GM19397 (cell line): ENCODE measurements around the gene EPB42.

ENCODE experiments used
- ATAC-seq: cut with Tn5 transposase; IDR thresholded peaks from one replicate; pipeline ENCODE4 v1.9.1; 2021; ENCODE audit warnings: mild to moderate bottlenecking, moderate library complexity; ENCODE audit not compliant: unreplicated experiment

The EPB42 gene

DNA sequence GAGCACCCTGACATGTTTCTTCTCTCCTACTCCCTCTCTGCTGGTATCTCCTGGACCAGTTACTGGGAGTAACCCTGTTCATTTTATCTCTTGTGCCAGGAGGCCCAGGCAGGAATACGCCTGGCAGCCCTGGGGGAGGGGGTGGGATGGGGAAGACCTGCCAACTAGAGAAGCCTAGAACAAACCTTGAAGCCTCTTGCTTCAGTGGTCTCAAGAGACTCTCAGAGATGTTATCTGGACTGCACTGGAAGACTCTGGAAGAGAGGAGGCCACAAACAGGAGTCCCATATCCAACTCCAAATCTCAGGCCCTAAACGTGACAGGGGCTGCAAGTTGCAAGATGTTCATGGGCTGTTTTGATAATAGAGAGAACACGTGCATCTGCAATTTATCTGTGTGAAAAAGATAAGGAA, at the start of gene EPB42:
EPB42 (minus strand) TSS at position 28 of the 413 bp plus-strand sequence. CDS start 193 bp downstream, outside the sequence.
- ATAC-seq = no peak

DNA sequence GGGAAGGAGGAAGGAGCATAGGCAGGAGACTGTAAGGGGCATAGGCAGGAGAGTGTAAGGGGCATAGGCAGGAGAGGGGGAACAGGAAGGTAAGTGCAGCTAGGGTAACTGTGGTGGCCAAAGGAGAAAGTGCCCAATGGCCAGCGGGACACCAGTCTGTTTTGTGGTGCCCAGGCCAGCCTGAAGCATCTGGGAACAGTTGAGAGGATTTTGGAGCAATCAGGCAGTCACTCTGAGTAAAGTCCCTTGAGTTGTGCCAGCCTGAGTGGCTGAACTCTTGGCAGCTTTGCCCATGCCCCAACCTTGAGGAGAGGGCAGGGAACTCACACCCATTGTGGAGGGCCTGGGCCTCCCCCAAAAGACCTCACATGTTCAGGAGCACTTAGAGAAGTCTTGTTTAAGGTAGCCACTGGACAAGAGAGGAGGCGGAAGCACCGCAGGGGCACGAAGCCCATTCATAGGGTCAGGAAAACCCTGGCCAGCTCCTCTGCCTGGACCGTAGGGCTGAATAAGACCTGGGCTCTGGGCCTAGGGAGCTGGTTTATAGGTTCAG, 49.4 kb upstream of the EPB42 start:
- ATAC-seq = no peak

DNA sequence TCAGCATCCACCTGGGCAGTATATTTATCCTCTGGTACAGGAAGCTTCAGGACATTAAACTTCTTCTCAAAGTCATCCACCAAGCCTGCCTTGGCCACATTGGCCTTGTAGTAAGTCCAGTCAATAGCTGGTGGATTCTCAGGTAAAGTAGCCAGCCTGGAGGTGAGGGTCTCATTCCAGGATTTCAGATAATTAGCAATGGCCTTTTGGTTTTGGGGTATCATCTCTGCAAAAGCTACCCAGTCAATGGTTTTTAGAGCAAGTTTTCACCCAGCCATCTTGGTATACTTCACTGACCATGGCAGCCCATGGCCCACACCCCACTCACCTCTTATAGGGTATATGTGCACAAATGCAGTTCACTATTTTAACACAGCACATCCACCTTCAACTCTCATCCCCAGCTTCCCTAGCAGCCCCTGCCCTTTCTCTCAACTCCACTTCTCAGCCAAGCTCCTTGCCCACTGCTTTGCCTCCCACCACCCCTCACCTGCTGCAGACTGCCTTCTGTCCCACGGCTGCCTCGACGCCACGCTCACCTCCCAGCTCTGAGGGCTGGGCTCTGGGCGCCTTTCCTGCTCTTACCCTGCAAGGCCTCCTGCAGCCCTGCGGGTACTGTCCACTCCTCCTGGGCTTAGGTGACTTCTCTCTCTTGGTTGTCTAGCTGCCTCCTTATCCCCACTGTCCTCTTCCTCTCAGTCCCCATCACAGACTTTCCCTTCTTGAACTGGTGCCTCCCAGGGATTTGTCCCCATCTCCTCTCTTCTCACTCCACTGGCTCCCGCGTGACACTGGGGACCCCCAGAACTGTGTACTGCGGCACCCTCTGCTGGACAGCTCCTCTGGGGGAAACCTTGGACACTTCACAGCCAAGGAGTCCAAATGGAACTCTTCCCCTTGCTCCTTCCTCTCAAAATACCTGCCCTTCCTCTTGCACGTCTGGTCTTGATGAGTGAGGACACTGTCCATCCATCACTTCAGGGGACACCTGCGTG, 47.6 kb upstream of the EPB42 start:
- no peak for ATAC-seq

DNA sequence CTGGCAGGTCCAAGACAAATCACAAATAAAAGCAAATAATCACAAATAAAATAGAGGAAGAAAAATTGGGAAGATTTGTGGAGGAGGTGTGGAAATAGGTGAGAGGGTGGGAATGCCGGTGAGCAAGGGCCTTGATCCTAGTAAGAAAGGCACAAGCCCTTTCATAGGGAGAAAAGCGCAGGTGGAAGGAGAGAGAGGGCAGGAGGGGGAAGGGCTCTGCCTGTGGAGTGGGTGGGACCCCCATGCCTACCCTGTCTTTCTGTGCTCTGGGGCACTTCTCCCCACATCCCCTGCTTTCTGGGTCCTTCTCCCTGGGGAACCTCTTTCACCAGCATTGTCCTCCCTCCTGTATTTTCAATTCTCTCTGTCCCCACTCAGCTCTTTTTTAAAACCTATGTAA, 46.6 kb upstream of the EPB42 start:
- no peak for ATAC-seq

DNA sequence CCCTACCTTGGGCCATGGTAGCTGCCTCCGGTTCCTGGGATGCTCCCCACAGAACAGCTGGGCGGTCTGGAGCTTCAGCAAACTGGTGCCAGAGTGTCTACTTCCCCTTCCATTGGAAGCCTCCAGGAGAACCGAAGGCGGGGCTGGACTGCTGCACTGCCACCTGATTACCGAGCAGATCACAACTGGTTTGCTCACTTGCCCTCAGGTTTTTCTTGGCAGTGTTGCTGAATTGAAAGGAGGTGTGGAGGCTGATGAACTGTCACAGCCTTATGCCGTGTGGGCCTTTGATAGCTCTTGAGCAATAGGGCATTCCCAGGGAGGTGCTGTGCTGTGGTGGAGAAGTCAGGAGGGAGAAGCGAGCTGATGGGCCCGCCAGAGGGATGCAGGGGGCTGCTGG, 46.0 kb upstream of the EPB42 start, which contains the start of gene TGM5:
TGM5 (minus strand) TSS at position 95 of the 400 bp plus-strand sequence; CDS start at position 16, 79 bp downstream.
- ATAC-seq = no peak

DNA sequence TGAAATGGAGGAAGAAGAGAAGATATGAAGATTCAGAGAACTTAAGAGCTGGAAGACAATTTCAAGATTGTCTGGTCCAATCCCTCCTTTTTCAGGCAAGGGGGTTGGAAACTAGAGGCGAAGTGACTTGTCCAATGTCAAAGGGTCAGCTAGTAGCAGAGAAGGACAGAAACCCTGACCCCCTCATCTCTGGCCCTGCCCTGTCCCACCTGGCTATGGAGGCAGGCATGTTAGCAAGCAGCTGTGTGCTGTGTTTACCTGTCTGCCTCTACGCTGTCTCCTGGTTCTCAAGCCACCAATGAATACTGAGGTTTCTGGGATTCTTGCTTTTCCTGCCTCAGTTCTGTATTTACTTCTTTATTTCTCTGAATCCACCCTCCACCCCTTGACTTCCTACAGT, 45.6 kb upstream of the EPB42 start:
- ATAC-seq = no peak

DNA sequence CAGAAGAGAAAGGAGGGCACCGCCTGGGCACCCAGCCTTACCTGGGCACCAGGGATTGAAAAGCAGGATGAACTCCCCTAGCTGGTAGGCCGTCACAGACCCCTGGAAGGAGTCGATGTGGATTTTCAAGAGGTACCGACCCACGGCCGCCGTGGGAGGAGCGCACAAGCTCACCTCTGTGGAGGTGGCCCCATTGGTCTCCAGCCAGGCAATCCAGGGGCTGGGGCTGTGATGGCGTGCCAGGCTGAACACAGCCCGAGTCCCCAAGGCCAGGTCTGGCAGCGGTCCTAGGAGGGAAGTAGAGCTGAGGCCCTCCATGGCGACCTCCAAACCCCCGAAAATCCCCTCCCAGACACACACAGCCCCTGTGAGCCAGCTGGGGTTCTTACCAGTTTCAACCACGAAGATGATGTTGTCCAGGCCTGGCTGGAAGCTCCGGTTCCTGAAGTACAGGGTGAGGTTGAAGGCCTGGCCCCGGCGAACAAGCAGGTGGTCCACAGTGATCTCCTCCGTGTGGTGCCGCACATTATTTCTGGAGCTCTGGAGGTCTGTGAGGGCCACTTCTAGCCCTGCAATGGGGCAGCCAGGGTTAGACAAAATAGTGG, 39.3 kb upstream of the EPB42 start:
- no peak for ATAC-seq

DNA sequence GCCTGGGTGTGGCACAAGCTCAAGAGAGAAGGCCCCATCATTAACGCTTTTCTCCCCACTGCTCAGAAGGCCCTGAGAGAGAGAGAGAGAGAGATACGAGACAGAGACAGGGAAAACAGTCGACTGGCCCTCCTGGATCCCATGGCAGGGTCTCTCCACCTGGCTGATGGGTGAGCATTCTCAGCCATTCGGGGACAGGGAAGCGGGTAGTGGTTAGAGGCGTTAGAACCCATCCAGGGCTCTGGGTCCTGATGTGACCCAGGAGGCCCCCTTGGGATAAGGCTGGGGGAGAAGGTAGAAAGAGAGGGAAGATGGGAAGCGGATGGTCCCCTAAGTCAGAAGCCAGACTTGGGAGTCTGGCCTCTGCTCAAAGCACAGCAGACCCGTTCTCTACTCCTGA, 38.0 kb upstream of the EPB42 start:
- no peak for ATAC-seq

DNA sequence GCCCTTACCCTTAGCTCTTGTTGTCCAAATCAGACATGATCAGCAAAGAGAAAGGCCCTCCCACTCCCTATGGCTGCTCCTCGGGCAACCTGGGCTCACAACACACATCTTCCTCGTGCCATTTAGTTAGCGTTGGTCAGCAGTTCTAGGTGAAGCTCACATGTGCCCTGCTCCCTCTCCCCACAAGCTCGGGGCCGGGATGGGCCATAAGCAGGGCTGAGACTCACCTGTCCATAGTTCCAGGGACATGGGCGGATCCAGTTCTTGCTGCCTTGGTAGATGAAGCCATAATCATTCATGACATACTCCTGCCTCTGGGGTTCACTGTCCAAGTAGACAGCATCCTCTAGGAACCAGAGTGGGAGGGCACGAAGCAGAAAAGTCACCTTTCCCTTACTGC, 35.5 kb upstream of the EPB42 start:
- ATAC-seq = no peak

DNA sequence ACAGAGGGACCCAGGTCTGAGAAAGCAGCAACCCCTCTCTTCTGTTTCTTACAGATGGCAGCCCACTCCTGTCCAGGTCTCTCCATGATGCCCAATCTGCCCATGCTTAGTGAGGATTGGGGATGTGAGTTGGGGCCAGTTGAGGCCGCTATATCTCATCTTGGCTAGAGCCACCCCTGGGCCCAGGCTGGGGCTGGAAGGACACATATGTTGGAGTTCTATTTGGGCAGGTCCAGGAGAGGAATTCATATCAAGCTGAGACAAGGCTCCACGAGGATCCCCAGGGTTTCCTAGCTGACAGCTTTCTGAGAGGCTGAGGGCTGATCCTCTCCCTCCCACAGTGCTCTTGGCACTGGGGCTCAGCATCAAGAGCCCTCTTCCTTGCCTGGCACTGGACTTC, 34.6 kb upstream of the EPB42 start:
- ATAC-seq = no peak

DNA sequence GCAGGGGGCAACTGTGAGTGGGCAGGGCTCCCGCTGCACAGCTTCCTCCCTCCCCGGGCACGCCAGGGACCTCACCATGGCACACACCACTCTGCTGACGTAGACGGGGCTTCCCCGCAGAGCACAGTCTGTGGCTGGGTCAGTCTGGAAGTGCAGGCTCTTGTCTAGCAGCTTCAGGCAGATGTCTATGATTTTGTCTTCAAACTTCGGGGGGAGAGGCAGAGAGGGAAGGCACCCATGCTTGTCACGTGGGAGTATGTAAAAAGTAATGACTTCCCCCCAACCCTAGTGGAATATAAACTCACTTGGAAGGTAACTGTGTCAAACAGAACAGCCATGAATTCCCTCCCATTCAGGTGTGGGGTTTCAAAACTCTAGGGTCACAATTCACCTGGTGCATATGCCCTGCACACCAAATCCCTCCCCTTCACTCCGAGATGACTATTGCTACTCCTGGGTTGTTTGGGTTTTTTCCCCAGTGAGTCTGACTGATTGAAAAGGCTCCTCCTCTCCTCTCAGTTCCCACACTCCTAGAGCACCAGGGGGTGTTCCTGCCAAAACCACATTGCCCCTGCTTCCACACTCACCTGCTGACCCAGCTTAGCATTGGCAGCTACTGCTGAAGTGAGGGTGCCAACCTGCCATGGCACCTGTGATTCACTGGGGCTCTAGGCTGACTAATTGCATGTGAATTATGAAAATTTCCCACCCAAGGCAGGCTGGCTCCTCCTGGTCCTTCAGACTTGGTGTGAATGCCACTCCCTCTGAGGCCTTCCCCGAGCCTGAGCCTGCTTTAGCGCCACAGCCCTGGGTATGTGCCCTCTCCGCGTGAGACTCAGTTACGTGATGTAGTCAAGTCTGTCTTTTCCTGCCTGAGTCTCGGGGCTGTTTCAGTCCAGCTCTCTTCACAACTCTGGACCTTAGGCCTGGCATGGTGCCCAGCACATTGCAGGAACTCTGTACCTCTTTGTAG, 32.9 kb upstream of the EPB42 start:
- no peak for ATAC-seq

DNA sequence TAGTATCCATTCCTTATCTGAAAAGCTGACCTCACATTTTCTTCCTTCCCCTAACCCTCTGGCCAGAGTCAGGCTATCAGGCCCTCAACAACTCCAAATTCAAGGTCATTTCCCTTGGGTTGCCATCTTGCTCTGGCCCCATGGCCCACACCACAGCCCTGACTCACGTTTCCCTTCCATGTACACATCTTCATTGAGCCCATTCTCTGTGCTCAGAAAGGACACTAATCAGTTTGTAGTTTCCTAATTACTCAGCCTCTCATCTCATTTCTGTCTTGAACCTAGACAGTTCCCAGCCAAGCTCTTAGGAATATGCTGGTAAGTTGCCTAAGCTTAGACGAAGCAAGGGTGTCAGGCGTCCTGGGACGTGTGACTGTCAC, 31.0 kb upstream of the EPB42 start:
- ATAC-seq = no peak

DNA sequence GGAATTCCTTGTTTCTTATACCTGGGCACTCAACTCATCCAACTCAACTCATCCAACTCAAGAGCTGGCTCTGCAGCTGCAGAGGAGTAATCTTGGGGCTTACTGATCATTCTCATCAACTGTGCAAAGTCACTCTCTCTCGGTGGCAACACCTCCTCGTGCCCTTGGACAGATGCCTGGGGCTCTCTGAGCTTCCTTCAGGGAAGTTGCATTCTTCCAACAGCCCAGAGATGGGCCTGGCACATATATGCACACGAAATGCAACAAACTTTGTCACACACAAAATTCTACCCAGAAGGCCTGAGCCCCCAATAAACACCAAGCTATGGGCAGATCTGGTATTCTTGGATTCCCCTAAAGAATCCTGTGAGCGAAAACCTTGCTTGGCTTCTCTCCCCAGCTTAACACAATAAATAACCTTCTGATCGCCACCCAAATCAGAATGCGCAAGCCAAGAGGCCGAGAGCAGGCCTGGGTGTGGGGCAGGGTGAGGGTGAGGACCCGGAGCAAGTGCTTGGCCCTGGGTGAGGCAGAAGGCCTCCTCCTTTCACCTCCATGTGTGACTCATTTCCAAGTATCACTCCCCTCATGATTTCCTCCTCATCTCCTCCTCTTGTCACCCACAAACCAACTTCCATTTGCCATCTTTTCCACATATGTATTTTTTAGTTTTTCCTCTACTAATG, 30.5 kb upstream of the EPB42 start:
- no peak for ATAC-seq

DNA sequence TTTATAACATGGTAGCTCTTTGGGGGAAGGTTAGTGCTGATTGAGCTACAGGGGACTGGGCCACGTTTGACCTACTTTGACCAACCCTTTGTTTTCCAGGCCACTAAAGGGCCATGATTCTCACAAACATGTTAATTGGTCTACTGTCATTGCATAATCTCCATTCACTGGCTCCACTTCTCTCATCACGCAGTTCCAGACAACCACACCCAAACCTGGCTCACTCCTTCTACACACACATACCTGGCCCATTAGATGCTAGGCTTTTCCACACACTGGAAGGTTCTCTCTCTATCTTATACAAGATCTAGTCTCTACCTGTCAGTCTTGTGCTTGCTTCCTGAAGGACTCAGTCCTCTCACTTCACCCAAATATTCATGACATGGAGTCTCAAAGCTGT, 30.0 kb upstream of the EPB42 start:
- ATAC-seq = no peak

DNA sequence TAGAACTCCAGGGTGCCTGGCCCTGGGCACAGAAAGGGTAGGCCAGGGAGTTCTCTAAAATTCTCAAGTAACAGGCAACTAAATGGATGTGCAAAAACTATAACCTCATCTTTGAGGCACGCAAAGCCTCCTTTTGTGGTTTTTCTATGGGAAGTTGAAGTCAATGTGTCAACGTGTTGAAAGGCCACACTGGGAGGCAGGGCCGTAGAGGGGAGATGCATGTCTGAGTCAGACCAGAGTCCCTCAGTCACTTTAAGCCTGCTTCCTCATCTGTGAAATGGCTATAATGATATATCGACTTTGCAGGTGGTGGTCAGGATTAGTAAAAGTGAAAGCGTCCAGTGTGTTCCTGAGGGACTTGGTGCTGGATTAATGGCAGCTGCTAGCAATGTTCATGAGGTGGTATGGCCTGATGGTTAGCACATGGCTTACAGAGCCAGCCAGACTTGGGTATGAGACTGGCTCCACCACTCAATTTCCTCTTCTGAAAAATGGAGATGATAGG, 28.9 kb upstream of the EPB42 start:
- ATAC-seq = peak; percentile 50

DNA sequence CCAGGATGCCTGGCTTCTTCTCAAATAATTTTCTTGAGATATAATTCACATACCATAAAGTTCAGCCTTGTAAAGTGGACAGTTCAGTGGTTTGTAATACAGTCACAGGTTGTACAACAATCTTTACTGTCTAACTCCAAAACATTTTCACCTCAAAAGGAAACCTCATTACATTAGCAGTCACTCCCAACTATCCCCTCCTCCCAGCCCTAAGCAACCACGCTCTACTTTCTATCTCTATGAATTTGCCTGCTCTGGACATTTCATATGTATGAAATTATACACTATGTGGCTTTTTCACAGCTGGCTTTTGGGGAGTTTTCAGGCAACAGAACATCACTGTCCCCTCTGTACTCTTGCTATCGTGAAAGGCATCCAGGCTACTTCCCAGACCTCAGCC, 28.4 kb upstream of the EPB42 start:
- peak; percentile 5 for ATAC-seq

DNA sequence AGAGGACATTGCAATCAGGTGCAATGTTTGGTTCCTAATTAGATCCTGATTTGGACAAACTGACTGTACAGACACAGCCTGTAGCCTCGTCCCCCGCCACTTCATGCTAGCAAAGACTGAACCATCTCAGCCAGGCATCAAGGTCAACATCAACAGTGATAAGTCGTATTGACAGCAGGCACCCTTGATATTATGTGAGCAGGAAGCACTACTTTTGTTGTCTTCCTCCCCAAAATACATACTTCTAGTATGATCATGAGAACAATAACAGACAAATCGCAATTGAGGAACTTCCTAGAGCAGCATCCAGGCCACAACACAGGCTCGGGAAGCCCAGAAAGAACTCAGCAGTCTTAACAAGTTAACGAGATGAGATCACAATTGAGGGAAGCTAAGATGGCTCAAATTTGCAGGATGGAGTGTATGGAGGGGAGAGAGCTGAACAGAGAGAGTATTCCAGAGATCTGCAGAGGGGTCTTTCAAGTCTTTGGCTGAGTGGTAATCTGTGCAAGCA, 25.5 kb upstream of the EPB42 start:
- ATAC-seq = no peak

DNA sequence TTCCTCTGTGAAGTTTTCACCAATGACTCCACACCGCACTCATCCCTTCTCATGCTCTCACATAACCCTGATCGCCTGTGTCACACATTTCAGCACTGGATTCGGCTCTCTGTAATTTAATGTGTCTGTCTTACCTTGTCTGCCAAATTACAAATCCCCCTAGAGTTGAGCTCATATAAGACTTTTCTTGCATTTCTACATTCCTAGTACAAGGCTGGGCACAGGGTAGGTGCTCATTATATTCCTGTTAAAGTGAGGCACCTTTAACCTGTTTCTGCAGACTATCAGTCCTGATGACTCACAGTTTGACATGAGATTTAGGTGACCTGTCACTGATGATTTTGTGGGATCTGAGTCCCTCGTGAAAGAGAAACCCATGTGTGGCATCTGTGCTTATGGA, 23.3 kb upstream of the EPB42 start:
- ATAC-seq = no peak

DNA sequence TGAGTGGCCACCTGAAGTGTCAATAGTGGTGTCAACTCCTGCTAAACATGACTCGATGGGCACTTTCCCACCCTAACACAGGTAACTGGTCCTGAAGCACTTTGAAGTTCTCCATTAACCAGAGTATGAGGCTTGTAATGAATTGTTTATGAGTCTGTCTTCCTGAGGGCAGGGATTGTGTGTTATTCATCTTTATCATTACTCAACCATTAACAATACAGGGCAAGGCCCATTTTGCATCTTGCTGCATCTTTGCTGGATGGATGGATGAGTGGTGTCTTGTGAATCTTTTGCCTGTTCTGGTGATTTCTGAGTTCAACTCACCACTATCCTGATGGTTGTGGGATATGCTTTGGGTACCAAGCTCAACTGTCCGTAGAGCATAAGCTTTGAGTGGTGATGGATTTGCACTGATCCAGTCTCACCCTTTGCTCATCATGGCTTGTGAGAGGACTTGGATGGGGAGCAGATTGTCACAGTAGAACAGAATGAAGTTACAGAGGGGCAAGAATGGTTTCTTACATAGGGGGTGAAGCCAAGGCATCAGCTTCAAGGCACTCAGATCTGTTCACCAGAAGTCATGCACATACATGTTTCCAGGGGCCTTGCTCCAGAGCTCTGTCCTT, 22.3 kb upstream of the EPB42 start:
- no peak for ATAC-seq
